Breast epithelium (tissue), 4 donors: Measurements from ENCODE around the gene CHDH. TPM values are rescaled to one million over a fixed set of nuclear protein-coding genes. Genes with fewer than 3 reads are reported as not detected.

Source experiments
- DNase-seq, 2 donors: peaks; one replicate each; pipeline ENCODE4 v3.0.0-alpha.2; 2019; ENCODE audit warnings: low spot score in 2 of 2
- H3K27ac ChIP-seq, 2 donors: fragments of 200-600 bp; sonication (generic) in 1 of 2; one replicate each; pipeline ENCODE4 v1.5.1; 2016 to 2019; ENCODE audit warnings: mild to moderate bottlenecking in 1 of 2
- H3K27me3 ChIP-seq, 2 donors: fragments of 200-600 bp; sonication (generic) in 1 of 2; one replicate each; pipeline versions ENCODE4 v1.5.1 to v1.6.0; 2017 to 2019; ENCODE audit warnings: control low read depth in 1 of 2, mild to moderate bottlenecking in 1 of 2
- H3K36me3 ChIP-seq: fragments of 200-600 bp; one replicate; pipeline ENCODE4 v1.5.1; 2019
- H3K4me1 ChIP-seq, 2 donors: fragments of 200-600 bp; sonication (generic); one replicate each; pipeline ENCODE4 v1.5.1; 2016 to 2019; ENCODE audit warnings: control low read depth in 1 of 2
- H3K4me3 ChIP-seq, 3 donors: fragments of 200-600 bp; sonication (generic); 1 replicate in 2 of 3; 2 replicates in 1 of 3; pipeline ENCODE4 v1.5.1; 2016 to 2019; ENCODE audit warnings: mild to moderate bottlenecking in 3 of 3, moderate library complexity in 2 of 3
- H3K9me3 ChIP-seq, 2 donors: fragments of 200-600 bp; sonication (generic) in 1 of 2; one replicate each; pipeline ENCODE4 v1.5.1; 2016 to 2019; ENCODE audit warnings: control low read depth in 1 of 2
- CTCF ChIP-seq, 3 donors: fragments of 450-650 bp; IDR thresholded peaks; one replicate each; pipeline ENCODE4 v1.5.1; 2016 to 2017; ENCODE audit warnings: antibody characterized with exemption in 3 of 3, mild to moderate bottlenecking in 3 of 3, moderate library complexity in 3 of 3
- POLR2A ChIP-seq: fragments of 450-650 bp; IDR thresholded peaks from one replicate; pipeline ENCODE4 v1.6.1; 2016; ENCODE audit warnings: antibody characterized with exemption, mild to moderate bottlenecking, moderate library complexity
- POLR2AphosphoS5 ChIP-seq, 3 donors: sonication (generic); formaldehyde crosslinking; IDR thresholded peaks; one replicate each; pipeline ENCODE4 v1.6.1; 2017; ENCODE audit warnings: antibody characterized with exemption in 3 of 3
- intact Hi-C: fragments of 100-400 bp; cut with DNase I; formaldehyde crosslinking; loops from one replicate; pipeline ENCODE4 v1.15.1; 2023; ENCODE audit warnings: low total_unique reads
- total RNA-seq, 3 donors: library from RNA; depleted of rRNA; stranded (reverse); fragments of >200 nt; gene quantifications; one replicate each; pipeline ENCODE4 v1.1.0, GENCODE V29; 2016

Gene CHDH
- total RNA-seq, 3 donors from 2014 or later: 2.9 to 67.0 (median 27.9) TPM

- Histone ChIP-seq H3K9me3 (no peaks in the 10 kb centered on the region), H3K4me1 (peaks cover 5 to 13% of the 10 kb centered on the region in 2 donors), H3K36me3 (no peaks in the 10 kb centered on the region), H3K4me3 (peak within 1 kb of the TSS; percentile 95 to 96 (median 96)), H3K27ac (peak within 1 kb of the TSS; percentile 74 to 91), H3K27me3 (no peaks in the 10 kb centered on the region)
- TF ChIP-seq POLR2AphosphoS5 (IDR thresholded peaks at IDR 0.05): peak; percentile 18 to 48 (median 36)
- peak in 2 of 3 donors; percentile 16 to 32 for TF ChIP-seq CTCF (IDR thresholded peaks at IDR 0.05)
- no peak for TF ChIP-seq POLR2A
- peak; percentile 50 to 72 for DNase-seq
- intact Hi-C loops: loop anchor here (5.0 kb wide), 1 partner anchor 1290 kb away; no protein-coding TSS in a partner anchor
These were observed 35.7 kb upstream of the CHDH start, which contains the start of gene ACTR8 for GRCh38 chr3:53881691-53882593. Gene ACTR8, minus strand, starts transcription at chr3:53882152. Its CDS starts 51 bp downstream, at chr3:53882101.

GRCh38 chr3:53880396-53881345 lies 34.5 kb upstream of the CHDH start:
- Histone ChIP-seq H3K27me3 (no peaks in the 10 kb centered on the region), H3K27ac (peak overlapping the region in 1 of 2 donors; percentile 74), H3K4me1 (peaks cover 5 to 13% of the 10 kb centered on the region in 2 donors), H3K36me3 (no peaks in the 10 kb centered on the region), H3K4me3 (peak overlapping the region; percentile 95 to 96 (median 96)), H3K9me3 (no peaks in the 10 kb centered on the region)
- no peak for DNase-seq
- intact Hi-C loops: loop anchor here (5.0 kb wide), 1 partner anchor 1292 kb away; no protein-coding TSS in a partner anchor
- TF ChIP-seq POLR2AphosphoS5 (IDR thresholded peaks at IDR 0.05) (no peak), CTCF (IDR thresholded peaks at IDR 0.05) (no peak)

GRCh38 chr3:53865732-53866499 lies 19.7 kb upstream of the CHDH start:
- Histone ChIP-seq H3K27me3 (no peaks in the 10 kb centered on the region), H3K36me3 (peaks cover 4% of the 10 kb centered on the region), H3K4me3 (no peak overlapping the region), H3K27ac (no peak overlapping the region), H3K9me3 (no peaks in the 10 kb centered on the region), H3K4me1 (no peaks in the 10 kb centered on the region)
- TF ChIP-seq POLR2AphosphoS5 (IDR thresholded peaks at IDR 0.05): no peak
- TF ChIP-seq CTCF (IDR thresholded peaks at IDR 0.05): no peak
- no peak for TF ChIP-seq POLR2A
- no peak for DNase-seq
- intact Hi-C loops: no loop called here

- Histone ChIP-seq H3K9me3 (no peaks in the 10 kb centered on the region), H3K4me1 (no peaks in the 10 kb centered on the region), H3K36me3 (no peaks in the 10 kb centered on the region), H3K4me3 (no peak overlapping the region), H3K27me3 (no peaks in the 10 kb centered on the region), H3K27ac (no peak overlapping the region)
- no peak for DNase-seq
- TF ChIP-seq POLR2AphosphoS5 (IDR thresholded peaks at IDR 0.05) (no peak), POLR2A (no peak), CTCF (IDR thresholded peaks at IDR 0.05) (no peak)
- intact Hi-C loops: no loop called here
These were observed 16.9 kb upstream of the CHDH start for GRCh38 chr3:53863145-53863544.
